Retina (tissue), 1 donor: ENCODE results near the gene INAVA.

Experiments
- DNase-seq: peaks from one replicate; pipeline ENCODE4 v3.0.0-alpha.2; 2016

INAVA gene

GRCh38 chr1:200894712-200895442, at the start of gene INAVA:
Gene INAVA (plus strand): TSS chr1:200894900. CDS start chr1:200898401, 3,501 bp downstream.
- peak; percentile 28 for DNase-seq

GRCh38 chr1:200845360-200845759, 49.3 kb upstream of the INAVA start:
- DNase-seq = no peak

DNA sequence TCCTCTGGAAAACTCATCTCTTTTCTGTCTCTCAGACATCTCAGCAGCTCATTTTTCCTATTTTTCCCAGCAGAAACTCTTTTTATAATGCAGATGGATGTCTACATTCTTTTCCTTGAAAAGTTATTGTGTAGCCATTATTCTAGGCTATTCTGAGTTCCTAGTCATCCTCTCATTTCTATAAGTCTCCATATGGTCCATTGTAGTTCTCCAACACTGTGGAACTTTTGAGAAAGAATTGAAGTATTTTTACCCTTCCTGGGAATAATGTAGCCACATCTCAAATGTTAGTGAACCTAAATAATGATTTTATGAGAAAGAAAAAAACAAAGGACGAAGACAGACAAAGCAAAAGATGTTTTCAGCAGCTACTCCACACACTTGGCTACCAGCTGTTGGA, 48.3 kb upstream of the INAVA start:
- DNase-seq = no peak

DNA sequence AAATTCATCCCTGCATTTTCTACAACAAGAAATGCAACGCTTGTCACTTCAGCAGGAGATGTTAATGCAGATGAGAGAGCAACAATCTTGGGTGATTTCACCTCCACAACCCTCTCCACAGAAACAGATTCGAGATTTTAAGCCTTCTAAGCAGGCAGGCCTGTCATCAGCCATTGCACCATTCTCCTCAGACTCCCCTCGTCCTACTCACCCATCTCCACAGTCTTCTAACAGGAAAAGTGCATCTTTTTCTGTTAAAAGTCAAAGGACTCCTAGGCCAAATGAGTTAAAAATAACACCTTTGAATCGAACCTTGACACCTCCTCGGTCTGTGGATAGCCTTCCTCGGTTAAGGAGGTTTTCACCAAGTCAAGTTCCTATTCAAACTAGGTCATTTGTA, 45.3 kb upstream of the INAVA start:
- DNase-seq = no peak

DNA sequence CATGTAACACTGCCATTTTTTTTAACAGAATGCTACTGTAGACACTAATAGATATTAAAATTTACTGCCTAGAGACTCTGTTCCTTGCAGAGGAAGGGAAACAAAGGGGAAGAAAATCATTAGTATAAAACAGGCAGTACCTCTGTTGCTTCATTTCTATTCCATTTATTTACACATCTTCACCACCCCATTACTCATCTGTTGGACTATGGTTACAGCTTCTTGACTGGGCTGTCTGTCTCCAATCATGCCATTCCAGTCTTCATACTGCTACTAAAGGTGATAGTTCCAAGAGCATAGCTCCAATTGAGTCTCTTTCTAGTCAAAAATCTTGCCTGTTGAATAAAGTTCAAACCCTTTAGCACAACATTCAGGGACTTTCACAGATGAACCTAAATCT, 44.1 kb upstream of the INAVA start:
- DNase-seq = no peak

DNA sequence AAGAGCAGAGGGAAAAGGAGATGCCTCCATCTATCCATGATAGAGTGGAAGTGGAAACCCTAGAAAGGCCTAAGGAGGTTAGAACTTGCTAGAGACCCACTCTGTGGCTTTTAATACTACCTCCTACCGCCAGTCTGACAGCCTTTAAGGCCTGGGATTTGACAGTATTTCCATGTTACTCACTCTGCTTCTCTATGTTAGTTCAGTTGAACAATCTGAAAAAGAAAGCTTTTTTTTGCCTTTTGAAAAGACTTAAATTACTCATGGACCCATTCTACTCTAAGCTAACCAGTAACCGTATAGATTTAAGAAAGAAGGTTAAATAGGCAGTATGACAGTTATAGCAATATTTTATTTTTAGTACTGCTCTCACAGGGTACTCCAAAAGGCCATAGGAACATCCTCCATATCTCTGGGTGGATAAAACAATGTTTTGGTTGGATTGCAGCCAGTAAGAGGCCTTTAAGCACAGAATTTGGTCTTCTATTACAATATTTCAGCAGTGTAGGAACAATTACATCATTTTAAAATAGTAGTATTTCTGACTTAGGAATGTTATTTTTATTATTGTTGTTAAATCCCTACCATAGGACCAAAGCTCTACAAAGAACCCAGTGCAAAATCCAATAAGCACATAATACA, 37.9 kb upstream of the INAVA start:
- DNase-seq = no peak

DNA sequence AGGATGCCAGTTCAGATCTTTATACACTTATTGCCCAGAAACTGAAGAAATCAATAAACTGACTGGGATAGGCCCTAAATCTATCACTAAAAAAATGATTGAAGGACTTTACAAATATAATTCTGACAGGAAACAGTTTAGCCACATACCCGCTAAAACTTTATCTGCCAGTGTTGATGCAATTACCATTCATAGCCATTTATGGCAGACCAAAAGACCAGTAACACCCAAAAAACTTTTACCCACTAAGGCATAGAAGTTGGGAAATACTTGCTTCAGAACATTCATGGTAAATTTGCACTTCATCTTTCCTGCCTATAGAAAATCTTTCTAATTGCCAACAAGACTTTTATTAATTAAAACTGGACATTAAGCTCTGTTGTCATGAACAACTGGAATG, 36.9 kb upstream of the INAVA start:
- no peak for DNase-seq

DNA sequence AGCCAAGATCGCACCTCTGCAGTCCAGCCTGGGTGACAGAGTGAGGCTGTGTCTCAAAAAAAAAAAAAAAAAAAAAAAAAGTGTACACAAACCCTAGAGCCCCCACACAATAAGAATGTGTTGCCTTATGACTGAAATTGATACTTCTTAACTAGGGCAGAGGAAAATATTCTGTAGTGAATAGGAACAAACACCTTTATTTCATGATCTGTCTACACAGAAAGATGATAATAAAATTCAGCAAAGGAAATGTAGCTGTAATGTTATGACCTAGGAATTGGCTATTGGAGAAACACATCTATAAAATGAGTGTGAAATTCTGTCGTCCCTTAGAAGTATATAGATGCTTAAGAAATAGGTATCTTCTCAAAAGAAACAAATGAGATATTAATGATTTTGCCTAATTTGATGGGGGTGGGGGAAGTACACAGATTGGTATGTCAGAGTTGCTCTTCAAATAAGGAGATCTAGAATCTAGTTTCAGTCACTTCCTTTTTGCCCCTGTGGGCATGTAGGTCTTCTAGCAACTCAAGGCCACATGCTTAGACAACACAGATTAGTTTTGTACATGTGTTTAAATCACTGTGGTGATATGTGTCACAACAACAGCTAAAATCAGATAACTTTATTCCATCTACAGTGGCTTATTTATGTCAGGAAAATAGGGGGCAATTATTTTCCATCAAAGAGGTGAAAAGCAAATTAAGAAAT, 32.6 kb upstream of the INAVA start:
- DNase-seq = no peak

GRCh38 chr1:200862713-200863415, 31.8 kb upstream of the INAVA start:
- DNase-seq = no peak

DNA sequence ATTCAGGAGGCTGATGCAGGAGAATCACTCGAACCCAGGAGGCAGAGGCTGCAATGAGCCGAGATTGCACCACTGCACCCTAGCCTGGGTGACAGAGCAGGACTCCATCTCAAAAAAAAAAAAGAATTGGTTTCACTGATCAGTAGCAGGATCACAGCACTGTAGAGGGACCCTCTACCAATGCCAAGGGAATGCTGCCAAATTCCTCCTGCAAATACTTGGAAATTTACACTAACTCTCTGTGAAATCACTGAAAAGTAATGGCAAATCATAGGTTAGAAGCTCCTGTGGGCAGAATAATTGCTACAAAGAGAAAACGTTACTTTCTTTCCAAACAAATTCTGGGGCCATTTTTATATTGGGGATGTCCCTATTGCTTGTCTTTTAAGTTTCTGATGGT, 28.6 kb upstream of the INAVA start:
- no peak for DNase-seq

GRCh38 chr1:200866521-200866920, 28.2 kb upstream of the INAVA start:
- DNase-seq = no peak

- no peak for DNase-seq
Observed at GRCh38 chr1:200867018-200867811, 27.5 kb upstream of the INAVA start.

GRCh38 chr1:200869376-200869752, 25.3 kb upstream of the INAVA start:
- no peak for DNase-seq

- DNase-seq = no peak
Observed at GRCh38 chr1:200869753-200870391, 24.8 kb upstream of the INAVA start.

- no peak for DNase-seq
Observed at GRCh38 chr1:200872446-200873115, 22.1 kb upstream of the INAVA start, which contains the start of gene GPR25. Gene GPR25 (plus strand): TSS chr1:200872981. CDS start chr1:200873038, 57 bp downstream.

DNA sequence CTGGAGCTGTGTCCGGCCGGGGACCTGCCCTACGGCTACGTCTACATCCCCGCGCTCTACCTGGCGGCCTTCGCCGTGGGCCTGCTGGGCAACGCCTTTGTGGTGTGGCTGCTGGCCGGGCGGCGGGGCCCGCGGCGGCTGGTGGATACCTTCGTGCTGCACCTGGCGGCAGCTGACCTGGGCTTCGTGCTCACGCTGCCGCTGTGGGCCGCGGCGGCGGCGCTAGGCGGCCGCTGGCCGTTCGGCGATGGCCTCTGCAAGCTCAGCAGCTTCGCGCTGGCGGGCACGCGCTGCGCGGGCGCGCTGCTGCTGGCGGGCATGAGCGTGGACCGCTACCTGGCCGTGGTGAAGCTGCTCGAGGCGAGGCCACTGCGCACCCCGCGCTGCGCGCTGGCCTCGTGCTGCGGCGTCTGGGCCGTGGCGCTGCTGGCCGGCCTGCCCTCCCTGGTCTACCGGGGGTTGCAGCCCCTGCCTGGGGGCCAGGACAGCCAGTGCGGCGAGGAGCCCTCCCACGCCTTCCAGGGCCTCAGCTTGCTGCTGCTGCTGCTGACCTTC, 21.5 kb upstream of the INAVA start:
- peak; percentile 83 for DNase-seq

DNA sequence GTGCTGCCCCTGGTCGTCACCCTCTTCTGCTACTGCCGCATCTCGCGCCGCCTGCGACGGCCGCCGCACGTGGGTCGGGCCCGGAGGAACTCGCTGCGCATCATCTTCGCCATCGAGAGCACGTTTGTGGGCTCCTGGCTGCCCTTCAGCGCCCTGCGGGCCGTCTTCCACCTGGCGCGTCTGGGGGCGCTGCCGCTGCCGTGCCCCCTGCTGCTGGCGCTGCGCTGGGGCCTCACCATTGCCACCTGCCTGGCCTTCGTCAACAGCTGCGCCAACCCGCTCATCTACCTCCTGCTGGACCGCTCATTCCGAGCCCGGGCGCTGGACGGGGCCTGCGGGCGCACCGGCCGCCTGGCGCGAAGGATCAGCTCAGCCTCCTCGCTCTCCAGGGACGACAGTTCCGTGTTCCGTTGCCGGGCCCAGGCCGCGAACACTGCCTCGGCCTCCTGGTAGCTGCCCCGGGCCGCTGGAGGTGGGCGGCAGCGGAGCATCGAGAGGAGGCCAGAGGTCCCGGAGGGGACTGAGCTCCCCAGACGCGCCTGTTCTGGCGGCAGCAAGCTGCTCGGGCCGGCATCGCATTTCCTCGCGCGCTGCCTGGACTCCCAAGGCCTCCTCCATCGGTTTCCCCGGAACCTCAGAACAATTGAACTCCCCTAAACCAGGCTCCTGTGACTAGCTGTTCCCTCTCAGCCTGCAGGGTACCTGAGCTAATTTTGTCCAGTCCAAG, 20.9 kb upstream of the INAVA start:
- DNase-seq = peak; percentile 84

DNA sequence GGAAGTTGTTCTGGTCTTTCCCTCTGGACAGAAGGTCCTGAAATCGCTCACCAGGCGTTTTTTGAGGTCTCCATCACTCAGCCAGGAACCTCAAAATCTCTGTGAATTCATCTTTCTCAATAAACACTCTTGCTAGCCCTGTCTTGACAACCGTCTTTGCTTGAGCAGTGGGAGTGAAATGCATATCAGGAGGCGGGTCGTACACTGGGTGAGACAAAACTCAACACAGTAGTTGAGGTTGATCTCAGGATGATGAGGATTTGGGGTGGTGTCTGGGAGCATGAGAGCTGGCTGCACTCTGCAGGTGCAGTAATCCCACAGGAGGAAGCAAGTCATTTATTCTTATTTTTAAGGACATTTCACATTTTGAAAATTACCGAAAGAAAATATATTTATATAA, 20.0 kb upstream of the INAVA start:
- DNase-seq = no peak

- DNase-seq = no peak
Observed at GRCh38 chr1:200875416-200875815, 19.3 kb upstream of the INAVA start.

DNA sequence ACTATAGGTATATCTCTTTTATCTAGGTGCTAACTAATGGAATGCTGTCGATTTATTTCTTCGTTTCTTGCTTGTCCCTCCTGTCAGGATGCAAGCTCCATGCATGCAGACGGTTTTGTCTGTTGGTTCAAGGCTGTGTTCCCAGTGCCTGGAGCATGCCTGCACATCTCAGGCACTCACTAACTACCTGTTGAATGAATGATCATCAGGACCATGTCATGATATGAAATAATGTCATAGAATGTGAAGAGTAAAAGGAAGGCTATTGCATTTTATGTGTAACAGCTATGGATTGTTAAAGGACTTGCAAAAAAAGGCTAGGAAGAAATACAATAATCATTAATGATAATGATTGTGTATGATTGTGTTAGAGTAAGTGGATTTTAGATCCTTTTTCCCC, 17.7 kb upstream of the INAVA start:
- no peak for DNase-seq
